ENCODE measurements around the gene SMG6.

GRCh38 chr17:2137342-2138098 lies 166.1 kb downstream of the SMG6 start:
- TF ChIP-seq ZFP3 (CRISPR knock-in tag; IDR thresholded peaks at IDR 0.05), result no peak
- no peak for TF ChIP-seq CREB5 (CRISPR knock-in tag; IDR thresholded peaks at IDR 0.05; ENCODE audit: low read depth)
- TF ChIP-seq TCF4 (CRISPR knock-in tag; IDR thresholded peaks at IDR 0.05; ENCODE audit: borderline replicate concordance), result no peak
- no peak for TF ChIP-seq PPARA (CRISPR knock-in tag; IDR thresholded peaks at IDR 0.05; ENCODE audit: borderline replicate concordance)
- TF ChIP-seq GLIS3 (CRISPR knock-in tag; IDR thresholded peaks at IDR 0.05), result no peak
- no peak for TF ChIP-seq POU6F1 (CRISPR knock-in tag; IDR thresholded peaks at IDR 0.05; ENCODE audit: borderline replicate concordance, low read depth)
- no peak for TF ChIP-seq ZNF8 (CRISPR knock-in tag; IDR thresholded peaks at IDR 0.05)
- TF ChIP-seq PATZ1 (CRISPR knock-in tag; IDR thresholded peaks at IDR 0.05; ENCODE audit: borderline replicate concordance), result no peak
- no peak for TF ChIP-seq CSDC2 (CRISPR knock-in tag; IDR thresholded peaks at IDR 0.05)
- TF ChIP-seq ESRRG (CRISPR knock-in tag; IDR thresholded peaks at IDR 0.05), result no peak
- no peak for TF ChIP-seq CSRNP3 (CRISPR knock-in tag; IDR thresholded peaks at IDR 0.05)
